Measurements from ENCODE around the gene ARL4A.
A peak's percentile ranks its signal among the peaks of the same experiment; 100 is the strongest.

ARL4A gene

DNA sequence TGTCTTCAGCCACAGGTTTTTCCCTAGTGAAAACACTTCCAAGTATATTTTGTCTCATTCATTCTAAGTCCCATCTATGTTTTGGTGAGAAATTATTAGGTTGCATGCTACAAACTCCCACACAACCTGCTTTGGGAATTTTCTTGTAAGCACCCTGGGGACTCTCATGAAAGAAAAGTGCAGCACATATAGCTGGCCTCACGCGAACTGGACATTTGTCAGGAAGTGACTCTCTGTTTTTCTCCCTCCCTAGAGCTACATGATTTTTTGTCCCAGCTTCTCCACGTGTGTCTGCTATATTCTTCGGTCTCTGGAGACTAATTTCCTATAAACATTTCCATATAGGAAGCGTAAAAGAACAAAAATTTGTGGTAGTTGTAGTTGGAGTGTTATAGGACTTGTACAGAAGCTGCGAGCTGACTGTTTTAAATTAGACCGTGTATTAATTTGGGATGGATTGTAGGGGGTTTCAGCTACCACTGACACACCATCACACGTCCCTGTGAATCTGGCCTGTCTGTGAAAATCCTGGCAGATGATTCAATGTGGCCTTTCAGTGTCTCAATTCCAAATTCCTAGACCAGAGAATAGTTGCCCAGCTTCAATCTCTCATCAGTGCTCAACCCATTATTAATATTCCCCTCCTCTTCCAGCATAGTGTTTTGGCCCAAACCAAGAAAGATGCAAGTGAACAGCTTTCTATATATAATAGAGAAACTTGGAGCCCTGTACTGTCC is 40.2 kb downstream of the ARL4A start:
- DNase-seq, result no peak

DNA sequence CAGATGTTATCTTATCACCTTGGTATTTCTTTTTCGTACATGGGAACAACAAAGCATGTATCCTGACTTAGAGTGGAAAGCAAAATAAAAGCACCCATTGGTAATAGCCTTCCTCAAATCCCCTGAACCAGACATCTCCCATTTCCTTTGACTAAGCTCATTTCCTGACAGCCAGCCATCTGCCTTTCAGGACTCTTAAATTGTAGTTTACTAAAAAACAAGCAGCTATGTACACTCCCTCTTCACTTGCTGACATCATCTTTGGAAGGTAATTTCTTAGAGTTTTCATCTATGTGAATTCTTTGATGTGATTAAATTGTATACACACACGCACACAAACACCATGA is 40.7 kb downstream of the ARL4A start:
- no peak for DNase-seq

DNA sequence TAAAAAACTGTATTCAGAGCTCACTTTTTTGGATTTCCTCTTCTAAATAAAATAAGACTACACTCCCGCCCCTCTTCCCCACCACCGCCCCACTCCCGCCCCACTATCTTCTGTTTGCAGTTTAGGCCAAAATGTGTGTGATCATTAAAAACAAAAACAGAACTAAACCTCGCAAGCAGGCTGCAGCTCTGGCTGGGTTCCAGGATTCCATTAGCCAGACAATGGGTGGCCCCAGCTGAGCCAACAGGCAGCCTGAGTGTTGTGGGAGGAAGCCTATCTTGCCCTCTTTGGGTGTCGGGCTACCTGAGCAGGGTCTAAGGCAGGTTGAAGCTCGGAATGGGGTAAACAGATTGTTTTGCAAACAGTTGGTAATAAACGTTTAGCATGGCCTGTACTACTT is 41.7 kb downstream of the ARL4A start:
- peak; percentile 9 to 25 for DNase-seq

DNA sequence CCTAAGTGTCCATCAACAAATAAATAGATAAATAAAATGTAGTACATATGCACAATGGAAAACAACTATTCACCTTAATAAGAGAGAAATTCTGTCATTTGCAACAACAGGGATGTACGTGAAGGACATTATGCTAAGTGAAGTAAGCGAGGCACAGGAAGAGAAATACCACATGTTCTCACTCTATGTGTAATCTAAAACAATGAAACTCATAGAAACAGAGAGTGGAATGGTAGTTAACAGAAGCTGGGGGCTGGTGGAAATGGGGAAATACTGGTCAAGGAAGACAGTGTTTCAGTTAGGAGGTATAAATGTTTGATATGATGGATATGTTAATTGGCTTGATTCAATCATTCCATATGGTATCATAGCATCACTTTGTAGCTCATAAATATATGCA is 43.1 kb downstream of the ARL4A start:
- DNase-seq, result no peak

DNA sequence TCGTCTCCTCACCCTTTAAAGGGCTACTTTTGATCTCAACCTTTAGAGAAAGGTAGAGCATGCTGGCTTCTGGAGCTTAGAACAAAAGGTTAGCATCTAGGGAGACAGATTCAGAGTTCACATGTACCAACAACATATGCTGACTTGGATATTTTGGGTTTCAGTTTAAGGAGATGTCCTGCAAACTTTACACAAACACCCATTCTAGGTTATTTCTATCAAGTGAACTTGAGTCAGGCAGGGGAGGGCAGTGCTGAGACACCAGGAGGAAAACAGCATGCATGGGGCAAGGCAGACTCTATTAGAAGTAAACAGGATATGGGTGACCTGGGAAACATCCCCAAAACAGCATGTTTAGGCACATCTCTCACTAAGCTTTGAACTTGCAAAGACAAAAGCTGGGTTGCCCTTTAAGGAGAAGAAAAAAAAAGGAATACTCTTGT is 43.8 kb downstream of the ARL4A start:
- DNase-seq, result no peak

DNA sequence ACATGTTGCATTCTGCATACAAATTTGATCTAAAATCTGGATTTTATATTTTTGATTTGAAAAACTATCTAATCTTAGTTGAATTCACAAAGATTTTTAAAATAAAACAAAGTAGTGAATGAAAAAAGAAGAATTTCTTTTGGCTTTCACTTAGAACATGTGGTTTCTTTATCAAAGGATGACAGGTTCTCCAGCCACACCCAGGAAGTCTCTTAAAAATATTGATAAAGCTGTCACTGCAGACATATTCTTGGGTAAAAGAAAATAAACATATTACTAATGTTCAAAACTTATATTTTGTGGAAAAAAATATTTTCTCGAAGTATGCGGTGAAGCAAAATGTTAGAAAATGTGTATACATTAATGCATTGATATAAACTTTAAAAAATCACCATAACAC is 44.3 kb downstream of the ARL4A start:
- DNase-seq, result no peak

DNA sequence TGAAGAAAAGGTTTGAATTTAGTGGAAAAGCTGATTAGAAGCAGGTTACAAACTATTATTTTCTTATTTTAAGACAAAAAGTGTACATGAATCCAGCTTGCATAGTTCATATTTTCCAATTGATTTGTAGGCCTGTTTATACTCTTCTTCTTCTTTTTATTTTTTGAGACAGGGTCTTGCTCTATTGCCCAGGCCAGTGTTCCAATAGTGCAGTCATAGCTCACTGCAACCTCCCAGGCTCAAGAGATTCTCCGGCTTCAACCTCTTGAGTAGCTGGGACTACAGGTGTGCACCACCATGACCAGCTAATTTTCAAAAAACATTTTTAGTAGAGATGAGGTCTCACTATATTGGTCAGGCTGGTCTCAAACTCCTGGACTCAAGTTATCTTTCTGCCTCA is 45.0 kb downstream of the ARL4A start:
- no peak for DNase-seq

DNA sequence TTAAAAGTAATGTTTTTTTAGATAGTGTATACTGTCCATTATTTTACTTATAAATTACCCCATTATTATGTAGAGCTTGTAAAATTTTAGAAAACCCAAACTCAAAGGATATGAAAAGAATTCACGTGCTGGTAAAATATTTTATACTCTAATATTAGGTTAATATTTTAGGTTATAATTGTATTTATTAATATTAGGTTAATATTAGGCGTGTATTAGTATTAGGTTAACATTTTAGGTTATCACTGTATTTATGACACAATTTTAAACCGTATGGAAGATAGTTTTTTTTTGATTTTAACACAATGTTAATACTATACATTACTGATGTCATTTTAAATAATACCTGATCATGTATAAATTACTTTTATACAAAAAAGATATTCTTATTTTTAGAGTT is 48.5 kb downstream of the ARL4A start:
- DNase-seq, result no peak

DNA sequence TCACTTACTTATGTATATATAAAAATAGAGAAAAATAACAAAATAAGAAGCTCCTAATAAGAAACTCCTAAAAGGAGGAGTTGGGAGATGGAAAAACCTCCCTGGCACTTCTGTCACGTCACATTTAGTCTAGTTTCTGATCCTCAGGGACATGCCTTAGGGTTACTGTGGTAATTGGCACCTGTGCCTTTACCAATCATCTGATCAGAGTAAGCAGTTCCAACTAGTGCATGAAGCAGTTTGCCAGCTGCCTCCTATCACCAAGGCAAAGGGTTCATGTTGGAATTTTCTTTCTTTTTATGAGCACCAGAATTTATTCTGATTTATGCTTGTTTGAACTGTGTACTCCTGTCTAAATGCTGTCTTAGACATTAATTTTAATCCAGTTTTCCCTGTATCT is 49.9 kb downstream of the ARL4A start:
- no peak for DNase-seq

DNA sequence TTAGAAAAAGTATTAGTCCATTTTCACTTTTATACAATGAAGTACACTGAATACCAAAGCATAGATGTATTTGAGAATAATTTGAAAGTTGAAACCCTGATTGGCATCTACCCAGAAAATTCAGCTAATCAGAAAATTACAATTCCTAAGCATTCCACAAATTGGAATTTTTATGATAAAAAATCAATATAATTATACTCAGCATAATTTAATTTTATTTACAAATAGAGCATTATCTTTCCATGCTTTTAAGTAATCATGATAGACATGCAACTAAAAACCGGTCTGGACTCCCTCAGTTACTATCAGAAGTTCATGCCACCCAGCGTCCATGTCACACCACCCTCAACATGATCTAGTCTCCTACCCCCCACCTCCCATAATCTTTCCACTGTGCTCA is 50.4 kb downstream of the ARL4A start:
- no peak for DNase-seq

DNA sequence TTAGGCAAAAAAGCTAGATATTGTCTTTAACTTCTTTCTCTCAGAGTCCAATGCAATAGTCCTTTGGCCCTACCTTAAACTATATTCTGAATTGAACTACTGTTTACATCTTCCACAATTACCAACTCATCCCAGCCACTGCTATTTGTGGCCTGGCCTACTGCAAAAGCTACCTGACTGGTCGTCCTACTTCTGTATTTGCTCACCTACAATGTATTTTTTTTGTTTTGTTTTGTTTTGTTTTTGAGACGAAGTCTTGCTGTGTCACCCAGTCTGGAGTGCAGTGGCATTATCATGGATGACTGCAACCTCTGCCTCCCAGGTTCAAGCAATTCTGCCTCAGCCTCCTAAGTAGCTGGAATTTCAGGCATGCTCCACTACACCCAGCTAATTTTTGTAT is 51.2 kb downstream of the ARL4A start:
- no peak for DNase-seq

Measured in NCI-H187 (cell line).